SKM-1 (cell line): ENCODE data around the gene C1orf141.
"Not testable (repeated sequence)": the region's sequence is repeated elsewhere in the genome, so short reads cannot be mapped to it uniquely, and the experiment has no call there.

ENCODE experiments used
- DNase-seq: peaks from one replicate; lab custom pipeline; 2025; ENCODE audit not compliant: unreplicated experiment; lab: John Stamatoyannopoulos, UW

Gene C1orf141

GRCh38 chr1:67089685-67090208, 45.0 kb downstream of the C1orf141 start:
- DNase-seq, result no peak

GRCh38 chr1:67088440-67088839, 46.3 kb downstream of the C1orf141 start:
- no peak for DNase-seq

GRCh38 chr1:67085326-67085725, 49.4 kb downstream of the C1orf141 start:
- no peak for DNase-seq

GRCh38 chr1:67084765-67085318, 49.9 kb downstream of the C1orf141 start:
- no peak for DNase-seq

- DNase-seq, result no peak
These were observed 56.5 kb downstream of the C1orf141 start for GRCh38 chr1:67078291-67078690.

GRCh38 chr1:67077593-67077992, 57.2 kb downstream of the C1orf141 start:
- no peak for DNase-seq

- DNase-seq, result no peak
These were observed 62.0 kb downstream of the C1orf141 start for GRCh38 chr1:67072749-67073148.

GRCh38 chr1:67067655-67068054, 67.1 kb downstream of the C1orf141 start:
- not testable (repeated sequence) for DNase-seq

- no peak for DNase-seq
These were observed 72.4 kb downstream of the C1orf141 start for GRCh38 chr1:67062412-67062811.

- no peak for DNase-seq
These were observed 73.5 kb downstream of the C1orf141 start for GRCh38 chr1:67061266-67061665.

GRCh38 chr1:67060811-67061218, 74.0 kb downstream of the C1orf141 start:
- DNase-seq, result no peak

GRCh38 chr1:67059346-67059745, 75.4 kb downstream of the C1orf141 start:
- no peak for DNase-seq

GRCh38 chr1:67058761-67059160, 76.0 kb downstream of the C1orf141 start:
- DNase-seq, result no peak

GRCh38 chr1:67058242-67058641, 76.5 kb downstream of the C1orf141 start:
- no peak for DNase-seq

- peak; percentile 39 for DNase-seq
These were observed 80.7 kb downstream of the C1orf141 start, which contains the start of gene SLC35D1 for GRCh38 chr1:67053785-67054772. Gene SLC35D1, minus strand, starts transcription at chr1:67054148. Its CDS starts 135 bp downstream, at chr1:67054013.

GRCh38 chr1:67053535-67053784, 81.3 kb downstream of the C1orf141 start:
- no peak for DNase-seq

GRCh38 chr1:67052741-67053534, 81.8 kb downstream of the C1orf141 start:
- no peak for DNase-seq

- no peak for DNase-seq
These were observed 83.6 kb downstream of the C1orf141 start for GRCh38 chr1:67051196-67051595.

GRCh38 chr1:67044631-67045270, 90.0 kb downstream of the C1orf141 start:
- DNase-seq, result no peak

GRCh38 chr1:67043366-67043765, 91.4 kb downstream of the C1orf141 start:
- no peak for DNase-seq
